AG10803 (cell line): Measurements from ENCODE around the gene SLC34A3.

Source experiments
- DNase-seq: peaks from one replicate; pipeline ENCODE4 v3.0.0; 2010; ENCODE audit warnings: low read depth
- H3K4me3 ChIP-seq: 2 replicates; pipeline ENCODE4 v1.5.1; 2011; ENCODE audit warnings: mild to moderate bottlenecking, low read length, control low read depth
- CTCF ChIP-seq: conservative IDR thresholded peaks from 2 replicates; pipeline ENCODE4 v1.5.1; 2011; ENCODE audit warnings: mild to moderate bottlenecking, low read length, control low read depth, inconsistent platforms

The SLC34A3 gene

GRCh38 chr9:137227853-137228505 is 2.7 kb upstream of the SLC34A3 start:
- no peak for TF ChIP-seq CTCF
- no peak for DNase-seq
- no peak overlapping the region for H3K4me3 ChIP-seq

- H3K4me3 ChIP-seq: no peak overlapping the region
- DNase-seq: no peak
- TF ChIP-seq CTCF: no peak
These were observed 2.2 kb upstream of the SLC34A3 start for GRCh38 chr9:137228506-137228967.

GRCh38 chr9:137228968-137229896 is 1.5 kb upstream of the SLC34A3 start:
- H3K4me3 ChIP-seq: no peak overlapping the region
- TF ChIP-seq CTCF: no peak
- no peak for DNase-seq

GRCh38 chr9:137229903-137230704 is 597 bp upstream of the SLC34A3 start:
- no peak overlapping the region for H3K4me3 ChIP-seq
- no peak for TF ChIP-seq CTCF
- DNase-seq: no peak

- TF ChIP-seq CTCF: no peak
- no peak overlapping the region for H3K4me3 ChIP-seq
- no peak for DNase-seq
These were observed 805 bp downstream of the SLC34A3 start for GRCh38 chr9:137231372-137232039.

- no peak overlapping the region for H3K4me3 ChIP-seq
- no peak for DNase-seq
- TF ChIP-seq CTCF: no peak
These were observed 1.4 kb downstream of the SLC34A3 start for GRCh38 chr9:137232101-137232500.
